Colonic mucosa (tissue), 4 donors: ENCODE measurements around the gene DTNBP1. TPM values are rescaled to one million over a fixed set of nuclear protein-coding genes. Genes with fewer than 3 reads are reported as not detected.
A peak's percentile ranks its signal among the peaks of the same experiment; 100 is the strongest.

Experiments used
- DNase-seq: peaks from one replicate; pipeline ENCODE4 v3.0.0-alpha.2; 2020
- H3K27ac ChIP-seq: fragments of 200-600 bp; one replicate; pipeline ENCODE4 v1.8.0; 2021
- H3K27me3 ChIP-seq: fragments of 200-600 bp; one replicate; pipeline ENCODE4 v1.8.0; 2021
- H3K36me3 ChIP-seq: fragments of 200-600 bp; one replicate; pipeline ENCODE4 v1.8.0; 2021
- H3K4me1 ChIP-seq: fragments of 200-600 bp; one replicate; pipeline ENCODE4 v1.8.0; 2021; ENCODE audit warnings: mild to moderate bottlenecking
- H3K4me3 ChIP-seq: fragments of 200-600 bp; one replicate; pipeline ENCODE4 v1.8.0; 2021
- H3K9ac ChIP-seq, 2 donors: one replicate each; pipeline ENCODE4 v1.7.0; 2013; ENCODE audit warnings: control low read depth in 2 of 2, low read depth in 2 of 2, low read length in 2 of 2
- H3K9me3 ChIP-seq: fragments of 200-600 bp; one replicate; pipeline ENCODE4 v1.8.0; 2021
- intact Hi-C: fragments of 100-400 bp; cut with DNase I; formaldehyde crosslinking; loops from one replicate; pipeline ENCODE4 v1.14.1; 2022
- total RNA-seq, 2 donors: library from RNA; stranded (reverse); fragmentation: NEBNext Ultra II Directional in 1 of 2; extraction: Animal tissue kit (Norgen Biotek cat#: 25700) in 1 of 2; gene quantifications; one replicate each; pipeline ENCODE4 v1.2.1, GENCODE V29; 2021
- TF ChIP-seq, protein P1 (sequence below): fragments of 200-600 bp; IDR thresholded peaks from one replicate; pipeline ENCODE4 v1.8.0; 2022; ENCODE audit warnings: antibody characterized with exemption, mild to moderate bottlenecking
- donor health status: healthy.
- donor health status: DM: no; HTN: no; CAD: no.
- donor health status: DM: no; HTN: no; CAD: no.

DTNBP1 gene
- total RNA-seq, 2 donors from 2014 or later: 17.4 to 22.0 TPM

DNA sequence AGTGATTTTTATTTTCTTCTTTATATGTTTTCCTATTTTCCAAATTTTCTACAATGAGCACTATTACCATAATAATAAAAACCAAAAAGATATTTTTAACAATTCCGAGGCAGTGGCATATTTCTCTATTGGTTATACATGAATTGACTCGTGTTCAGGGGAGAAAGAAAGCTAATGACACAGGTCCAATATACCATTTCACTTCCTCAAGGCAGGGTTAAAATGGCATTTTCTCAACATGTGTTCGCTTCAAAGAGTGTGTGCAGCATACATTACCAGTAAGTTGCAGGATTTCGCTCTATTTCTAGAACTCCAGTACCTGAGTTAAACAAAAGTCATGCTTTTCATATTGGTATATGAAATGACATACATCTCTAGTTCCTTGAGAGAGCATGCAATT, 35.1 kb upstream of the DTNBP1 start:
- no peak overlapping the region for H3K4me3 ChIP-seq
- TF ChIP-seq, protein P1, sequence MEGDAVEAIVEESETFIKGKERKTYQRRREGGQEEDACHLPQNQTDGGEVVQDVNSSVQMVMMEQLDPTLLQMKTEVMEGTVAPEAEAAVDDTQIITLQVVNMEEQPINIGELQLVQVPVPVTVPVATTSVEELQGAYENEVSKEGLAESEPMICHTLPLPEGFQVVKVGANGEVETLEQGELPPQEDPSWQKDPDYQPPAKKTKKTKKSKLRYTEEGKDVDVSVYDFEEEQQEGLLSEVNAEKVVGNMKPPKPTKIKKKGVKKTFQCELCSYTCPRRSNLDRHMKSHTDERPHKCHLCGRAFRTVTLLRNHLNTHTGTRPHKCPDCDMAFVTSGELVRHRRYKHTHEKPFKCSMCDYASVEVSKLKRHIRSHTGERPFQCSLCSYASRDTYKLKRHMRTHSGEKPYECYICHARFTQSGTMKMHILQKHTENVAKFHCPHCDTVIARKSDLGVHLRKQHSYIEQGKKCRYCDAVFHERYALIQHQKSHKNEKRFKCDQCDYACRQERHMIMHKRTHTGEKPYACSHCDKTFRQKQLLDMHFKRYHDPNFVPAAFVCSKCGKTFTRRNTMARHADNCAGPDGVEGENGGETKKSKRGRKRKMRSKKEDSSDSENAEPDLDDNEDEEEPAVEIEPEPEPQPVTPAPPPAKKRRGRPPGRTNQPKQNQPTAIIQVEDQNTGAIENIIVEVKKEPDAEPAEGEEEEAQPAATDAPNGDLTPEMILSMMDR: no peak
- no peak overlapping the region for H3K27ac ChIP-seq
- H3K27me3 ChIP-seq: no peaks in the 10 kb centered on the region
- no peaks in the 10 kb centered on the region for H3K36me3 ChIP-seq
- no peak for DNase-seq
- H3K9ac ChIP-seq: no peak overlapping the region
- H3K4me1 ChIP-seq: no peaks in the 10 kb centered on the region
- H3K9me3 ChIP-seq: no peaks in the 10 kb centered on the region
- intact Hi-C loops: no loop called here

DNA sequence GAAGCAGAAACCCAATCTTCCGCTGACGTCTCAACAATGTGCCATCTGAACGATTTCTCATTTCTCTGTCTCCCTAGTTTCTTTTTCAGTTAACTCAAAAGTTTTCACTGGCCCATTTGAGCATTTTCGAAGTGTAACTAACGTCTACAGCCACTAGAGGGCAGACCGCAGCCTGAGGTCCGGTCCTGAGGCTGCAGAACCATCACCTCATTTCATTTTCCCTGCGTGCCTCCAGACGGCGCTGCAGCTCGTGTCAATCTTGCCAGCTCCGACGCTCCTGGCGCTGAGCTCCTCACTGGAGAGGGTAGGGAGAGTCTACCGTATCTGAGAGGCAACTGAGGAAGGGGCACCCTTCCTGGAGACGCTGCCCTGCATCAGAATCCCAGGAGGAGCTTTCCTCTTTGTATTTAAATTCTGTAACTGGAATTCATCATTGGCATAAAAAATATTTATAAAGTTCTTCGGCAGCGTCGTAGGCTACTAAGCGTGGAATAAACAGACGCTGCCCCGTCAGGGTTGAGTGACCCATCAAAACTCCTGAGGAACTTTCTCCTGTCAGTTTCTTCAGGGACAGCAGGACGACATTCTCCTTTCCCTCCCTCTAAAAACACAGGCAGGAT, 28.5 kb upstream of the DTNBP1 start:
- Histone ChIP-seq H3K4me1 (no peaks in the 10 kb centered on the region), H3K9me3 (no peaks in the 10 kb centered on the region), H3K27ac (peak overlapping the region; percentile 38), H3K36me3 (no peaks in the 10 kb centered on the region), H3K27me3 (no peaks in the 10 kb centered on the region), H3K9ac (peak overlapping the region in 1 of 2 donors; percentile 70), H3K4me3 (peak overlapping the region; percentile 8)
- intact Hi-C loops: loop anchor here (5.0 kb wide), 3 partner anchors 436 to 516 kb away; partner anchors contain the start of gene MYLIP
- DNase-seq: peak; percentile 83
- TF ChIP-seq, protein P1: peak; percentile 96

DNA sequence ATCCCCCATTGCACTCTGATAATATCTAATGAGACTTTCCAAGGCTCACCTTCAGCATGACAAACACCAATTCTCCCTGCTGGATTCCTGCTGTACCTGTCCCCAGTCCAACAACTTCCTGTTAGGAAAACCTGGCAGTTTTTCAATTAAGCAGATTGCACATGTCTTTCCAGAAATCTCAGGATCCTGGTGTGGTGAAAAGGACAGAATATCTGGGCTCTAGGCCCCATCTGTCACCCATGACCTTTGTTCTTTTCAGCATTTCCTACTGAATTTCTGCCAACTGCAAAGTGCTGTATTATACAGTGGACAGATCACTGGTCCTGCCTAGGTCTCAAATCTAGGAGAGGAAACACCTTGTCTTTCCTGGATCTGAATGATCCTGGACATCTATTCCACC, 27.7 kb upstream of the DTNBP1 start:
- Histone ChIP-seq H3K4me3 (no peak overlapping the region), H3K4me1 (no peaks in the 10 kb centered on the region), H3K27me3 (no peaks in the 10 kb centered on the region), H3K36me3 (no peaks in the 10 kb centered on the region), H3K9ac (peak overlapping the region in 1 of 2 donors; percentile 70), H3K9me3 (no peaks in the 10 kb centered on the region), H3K27ac (peak overlapping the region; percentile 38)
- TF ChIP-seq, protein P1: no peak
- intact Hi-C loops: loop anchor here (5.0 kb wide), 3 partner anchors 437 to 517 kb away; partner anchors contain the start of gene MYLIP
- DNase-seq: peak; percentile 29

DNA sequence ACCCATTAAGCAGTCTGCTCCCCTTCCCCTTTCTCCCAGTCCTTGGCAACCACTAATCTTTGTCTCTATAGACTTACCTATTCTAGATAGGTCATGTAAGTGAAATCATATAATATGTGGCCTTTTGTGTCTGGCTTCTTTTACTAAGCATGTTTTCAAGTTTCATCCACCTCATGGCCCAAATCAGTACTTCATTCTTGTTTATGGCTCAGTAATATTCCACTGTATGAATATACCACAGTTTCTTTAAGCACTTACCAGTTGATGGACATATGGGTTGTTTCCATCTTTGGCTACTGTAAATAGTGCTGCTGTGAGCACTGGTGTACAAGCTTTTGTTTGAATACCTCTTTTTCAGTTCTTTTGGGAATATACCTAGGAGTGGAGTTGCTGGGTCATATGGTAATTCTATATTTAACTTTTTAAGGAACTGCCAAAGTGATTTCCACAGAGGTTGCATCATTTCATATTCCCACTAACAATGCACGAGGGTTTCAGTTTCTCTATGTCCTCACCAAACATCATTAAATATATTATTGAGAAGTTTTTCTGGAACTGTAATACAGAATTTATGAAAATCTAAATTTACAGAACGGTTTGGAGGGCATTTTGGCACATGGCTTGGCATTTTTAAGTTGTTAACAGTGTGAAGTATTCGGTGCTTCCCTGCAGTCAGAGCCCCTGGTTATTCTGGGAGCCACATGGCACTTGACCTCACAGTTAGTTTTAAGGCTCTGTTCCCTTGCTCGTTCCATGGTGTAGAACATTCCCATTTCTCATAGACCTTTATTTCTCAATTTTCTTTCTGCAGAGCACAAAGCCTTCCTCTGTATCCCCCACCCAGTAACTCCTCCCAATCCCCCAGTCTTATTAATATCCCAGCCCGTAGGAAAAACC, 27.0 kb upstream of the DTNBP1 start:
- Histone ChIP-seq H3K27me3 (no peaks in the 10 kb centered on the region), H3K36me3 (no peaks in the 10 kb centered on the region), H3K9me3 (no peaks in the 10 kb centered on the region), H3K4me3 (no peak overlapping the region), H3K27ac (peak overlapping the region; percentile 38), H3K4me1 (no peaks in the 10 kb centered on the region), H3K9ac (peak overlapping the region in 1 of 2 donors; percentile 70)
- TF ChIP-seq, protein P1: no peak
- intact Hi-C loops: loop anchor here (5.0 kb wide), 3 partner anchors 437 to 517 kb away; partner anchors contain the start of gene MYLIP
- no peak for DNase-seq

DNA sequence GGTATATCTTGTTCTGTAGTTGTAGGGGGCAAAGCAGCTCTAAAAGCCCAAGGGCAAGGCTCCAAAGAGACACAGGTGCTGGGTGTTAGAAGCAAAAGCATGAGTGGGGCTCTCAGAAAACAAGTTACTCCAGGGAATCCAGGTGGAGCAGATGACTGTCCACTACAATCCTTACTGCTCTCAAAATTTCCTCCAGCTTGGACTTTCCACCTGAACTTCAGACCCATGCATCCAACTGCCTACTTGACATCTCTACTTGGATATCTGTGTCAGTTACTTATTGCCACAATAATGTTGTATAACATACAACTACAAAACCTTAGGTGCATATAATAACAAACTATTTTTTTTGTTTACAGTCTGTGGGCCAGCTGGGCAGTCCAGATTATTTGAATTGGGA, 22.8 kb upstream of the DTNBP1 start:
- TF ChIP-seq, protein P1: no peak
- no peaks in the 10 kb centered on the region for H3K27me3 ChIP-seq
- DNase-seq: no peak
- H3K36me3 ChIP-seq: no peaks in the 10 kb centered on the region
- no peaks in the 10 kb centered on the region for H3K4me1 ChIP-seq
- no peak overlapping the region for H3K27ac ChIP-seq
- no peaks in the 10 kb centered on the region for H3K9me3 ChIP-seq
- H3K9ac ChIP-seq: no peak overlapping the region
- H3K4me3 ChIP-seq: no peak overlapping the region
- intact Hi-C loops: no loop called here
